Measurements from ENCODE around the gene ZDHHC16.

Gene ZDHHC16

DNA sequence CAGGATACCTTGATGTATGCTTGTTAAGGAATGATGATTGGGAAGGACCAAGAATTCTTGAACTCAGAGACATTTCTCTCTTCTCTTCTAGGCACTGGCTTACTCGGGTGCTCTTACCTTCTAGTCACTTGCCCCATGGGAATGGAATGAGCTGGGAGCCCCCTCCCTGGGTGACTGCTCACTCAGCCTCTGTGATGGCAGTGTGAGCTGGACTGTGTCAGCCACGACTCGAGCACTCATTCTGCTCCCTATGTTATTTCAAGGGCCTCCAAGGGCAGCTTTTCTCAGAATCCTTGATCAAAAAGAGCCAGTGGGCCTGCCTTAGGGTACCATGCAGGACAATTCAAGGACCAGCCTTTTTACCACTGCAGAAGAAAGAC lies 10.7 kb downstream of the ZDHHC16 start:
- TF ChIP-seq, protein P1, sequence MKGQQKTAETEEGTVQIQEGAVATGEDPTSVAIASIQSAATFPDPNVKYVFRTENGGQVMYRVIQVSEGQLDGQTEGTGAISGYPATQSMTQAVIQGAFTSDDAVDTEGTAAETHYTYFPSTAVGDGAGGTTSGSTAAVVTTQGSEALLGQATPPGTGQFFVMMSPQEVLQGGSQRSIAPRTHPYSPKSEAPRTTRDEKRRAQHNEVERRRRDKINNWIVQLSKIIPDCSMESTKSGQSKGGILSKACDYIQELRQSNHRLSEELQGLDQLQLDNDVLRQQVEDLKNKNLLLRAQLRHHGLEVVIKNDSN (IDR thresholded peaks at IDR 0.05) = no peak
- TF ChIP-seq ZBTB7A (IDR thresholded peaks at IDR 0.05; ENCODE audit: low read depth) (no peak), EGR1 (IDR thresholded peaks at IDR 0.05) (no peak), EP300 (IDR thresholded peaks at IDR 0.05; ENCODE audit: borderline replicate concordance) (no peak), FOXM1 (IDR thresholded peaks at IDR 0.05; ENCODE audit: borderline replicate concordance, low read depth) (no peak)

DNA sequence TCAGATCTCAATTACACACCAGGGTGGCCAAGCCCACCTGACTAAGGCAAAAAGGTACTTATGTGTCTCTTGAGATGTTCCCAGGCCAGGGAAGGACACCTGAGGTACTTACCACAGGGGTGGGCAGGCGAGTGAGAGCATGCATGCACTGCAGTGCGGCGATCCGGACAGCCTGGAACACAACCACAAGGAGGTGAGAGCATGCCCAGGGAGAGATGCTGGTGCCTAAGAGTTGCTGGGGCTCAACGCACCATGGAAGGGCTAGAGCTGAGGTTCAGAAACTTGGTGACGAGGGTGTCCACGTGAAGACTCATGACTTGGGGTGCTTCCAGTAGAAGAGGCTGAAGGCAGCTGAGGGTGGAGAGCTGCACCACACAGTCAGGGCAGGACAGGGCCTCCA lies 13.1 kb downstream of the ZDHHC16 start:
- no peak for TF ChIP-seq CEBPB (IDR thresholded peaks at IDR 0.05)
- TF ChIP-seq EP300 (IDR thresholded peaks at IDR 0.05; ENCODE audit: borderline replicate concordance) = no peak
- no peak for TF ChIP-seq TEAD4 (IDR thresholded peaks at IDR 0.05)
- no peak for TF ChIP-seq YY1 (IDR thresholded peaks at IDR 0.05; ENCODE audit: low read depth)
- no peak for TF ChIP-seq EGR1 (IDR thresholded peaks at IDR 0.05)

DNA sequence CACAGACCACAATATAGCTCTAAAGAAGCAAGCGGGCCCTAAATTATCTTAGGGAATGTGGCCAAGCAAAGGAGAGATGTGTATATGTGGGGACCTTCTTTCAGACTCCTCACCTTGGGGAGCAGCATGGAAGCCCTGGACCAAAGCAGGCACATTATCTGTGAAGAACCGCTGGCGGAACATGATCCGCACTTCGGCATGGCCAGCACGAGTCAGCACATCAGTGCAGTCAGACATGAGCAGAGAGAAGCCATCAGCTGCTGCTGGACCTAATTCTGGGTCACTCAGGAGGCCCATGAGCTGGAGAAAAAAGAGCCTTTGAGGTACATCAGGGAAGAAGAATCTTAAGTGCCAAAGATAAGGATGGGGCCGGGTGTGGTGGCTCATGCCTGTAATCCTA lies 14.0 kb downstream of the ZDHHC16 start:
- no peak for TF ChIP-seq ZBTB7A (IDR thresholded peaks at IDR 0.05; ENCODE audit: low read depth)
- TF ChIP-seq, protein P1 (IDR thresholded peaks at IDR 0.05) = no peak
- TF ChIP-seq TCF12 (IDR thresholded peaks at IDR 0.05; ENCODE audit: low read depth) = no peak
- TF ChIP-seq, protein P2, sequence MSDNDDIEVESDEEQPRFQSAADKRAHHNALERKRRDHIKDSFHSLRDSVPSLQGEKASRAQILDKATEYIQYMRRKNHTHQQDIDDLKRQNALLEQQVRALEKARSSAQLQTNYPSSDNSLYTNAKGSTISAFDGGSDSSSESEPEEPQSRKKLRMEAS (IDR thresholded peaks at IDR 0.05) = no peak
- no peak for TF ChIP-seq RAD21 (IDR thresholded peaks at IDR 0.05; ENCODE audit: low read depth)
- no peak for TF ChIP-seq CREB1 (IDR thresholded peaks at IDR 0.05; ENCODE audit: low read depth)
- no peak for TF ChIP-seq TAF1 (IDR thresholded peaks at IDR 0.05; ENCODE audit: low read depth)
- TF ChIP-seq NFIC (IDR thresholded peaks at IDR 0.05) = no peak
- TF ChIP-seq YY1 (IDR thresholded peaks at IDR 0.05; ENCODE audit: low read depth) = no peak
- no peak for TF ChIP-seq TEAD4 (IDR thresholded peaks at IDR 0.05)
- TF ChIP-seq EP300 (IDR thresholded peaks at IDR 0.05; ENCODE audit: borderline replicate concordance) = no peak
- no peak for TF ChIP-seq EGR1 (IDR thresholded peaks at IDR 0.05)
- TF ChIP-seq CEBPB (IDR thresholded peaks at IDR 0.05) = no peak
- TF ChIP-seq, protein P3, sequence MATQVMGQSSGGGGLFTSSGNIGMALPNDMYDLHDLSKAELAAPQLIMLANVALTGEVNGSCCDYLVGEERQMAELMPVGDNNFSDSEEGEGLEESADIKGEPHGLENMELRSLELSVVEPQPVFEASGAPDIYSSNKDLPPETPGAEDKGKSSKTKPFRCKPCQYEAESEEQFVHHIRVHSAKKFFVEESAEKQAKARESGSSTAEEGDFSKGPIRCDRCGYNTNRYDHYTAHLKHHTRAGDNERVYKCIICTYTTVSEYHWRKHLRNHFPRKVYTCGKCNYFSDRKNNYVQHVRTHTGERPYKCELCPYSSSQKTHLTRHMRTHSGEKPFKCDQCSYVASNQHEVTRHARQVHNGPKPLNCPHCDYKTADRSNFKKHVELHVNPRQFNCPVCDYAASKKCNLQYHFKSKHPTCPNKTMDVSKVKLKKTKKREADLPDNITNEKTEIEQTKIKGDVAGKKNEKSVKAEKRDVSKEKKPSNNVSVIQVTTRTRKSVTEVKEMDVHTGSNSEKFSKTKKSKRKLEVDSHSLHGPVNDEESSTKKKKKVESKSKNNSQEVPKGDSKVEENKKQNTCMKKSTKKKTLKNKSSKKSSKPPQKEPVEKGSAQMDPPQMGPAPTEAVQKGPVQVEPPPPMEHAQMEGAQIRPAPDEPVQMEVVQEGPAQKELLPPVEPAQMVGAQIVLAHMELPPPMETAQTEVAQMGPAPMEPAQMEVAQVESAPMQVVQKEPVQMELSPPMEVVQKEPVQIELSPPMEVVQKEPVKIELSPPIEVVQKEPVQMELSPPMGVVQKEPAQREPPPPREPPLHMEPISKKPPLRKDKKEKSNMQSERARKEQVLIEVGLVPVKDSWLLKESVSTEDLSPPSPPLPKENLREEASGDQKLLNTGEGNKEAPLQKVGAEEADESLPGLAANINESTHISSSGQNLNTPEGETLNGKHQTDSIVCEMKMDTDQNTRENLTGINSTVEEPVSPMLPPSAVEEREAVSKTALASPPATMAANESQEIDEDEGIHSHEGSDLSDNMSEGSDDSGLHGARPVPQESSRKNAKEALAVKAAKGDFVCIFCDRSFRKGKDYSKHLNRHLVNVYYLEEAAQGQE (IDR thresholded peaks at IDR 0.05; ENCODE audit: low read depth) = no peak
- no peak for TF ChIP-seq FOXM1 (IDR thresholded peaks at IDR 0.05; ENCODE audit: borderline replicate concordance, low read depth)

DNA sequence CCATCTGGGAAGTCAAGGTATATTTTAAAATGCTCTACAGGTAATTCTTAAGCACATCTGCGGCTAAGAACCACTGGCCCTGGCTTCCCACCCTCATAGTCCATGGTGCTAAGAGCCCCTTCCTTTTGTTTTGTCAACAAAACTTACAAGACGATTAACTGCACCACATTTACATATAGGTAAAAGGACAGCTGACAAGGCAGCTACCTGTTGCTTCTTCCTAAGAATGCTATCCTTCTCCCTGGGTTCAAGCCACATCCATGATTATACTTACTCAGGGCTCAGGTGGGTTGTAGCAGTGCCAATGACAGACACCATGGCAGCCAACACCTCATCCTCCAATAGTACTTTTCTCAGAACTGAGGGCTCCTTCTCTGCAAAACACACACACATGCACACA lies 16.3 kb downstream of the ZDHHC16 start:
- TF ChIP-seq ZBTB7A (IDR thresholded peaks at IDR 0.05; ENCODE audit: low read depth) (no peak), TCF12 (IDR thresholded peaks at IDR 0.05; ENCODE audit: low read depth) (no peak), TAF1 (IDR thresholded peaks at IDR 0.05; ENCODE audit: low read depth) (no peak), TEAD4 (IDR thresholded peaks at IDR 0.05) (no peak), FOXM1 (IDR thresholded peaks at IDR 0.05; ENCODE audit: borderline replicate concordance, low read depth) (no peak), EP300 (IDR thresholded peaks at IDR 0.05; ENCODE audit: borderline replicate concordance) (no peak), EGR1 (IDR thresholded peaks at IDR 0.05) (no peak), YY1 (IDR thresholded peaks at IDR 0.05; ENCODE audit: low read depth) (no peak), CREB1 (IDR thresholded peaks at IDR 0.05; ENCODE audit: low read depth) (no peak), CEBPB (IDR thresholded peaks at IDR 0.05) (no peak), RAD21 (IDR thresholded peaks at IDR 0.05; ENCODE audit: low read depth) (no peak), NFIC (IDR thresholded peaks at IDR 0.05) (no peak)
- TF ChIP-seq, protein P2 (IDR thresholded peaks at IDR 0.05) = no peak
- TF ChIP-seq, protein P3 (IDR thresholded peaks at IDR 0.05; ENCODE audit: low read depth) = no peak
- TF ChIP-seq, protein P1 (IDR thresholded peaks at IDR 0.05) = no peak

DNA sequence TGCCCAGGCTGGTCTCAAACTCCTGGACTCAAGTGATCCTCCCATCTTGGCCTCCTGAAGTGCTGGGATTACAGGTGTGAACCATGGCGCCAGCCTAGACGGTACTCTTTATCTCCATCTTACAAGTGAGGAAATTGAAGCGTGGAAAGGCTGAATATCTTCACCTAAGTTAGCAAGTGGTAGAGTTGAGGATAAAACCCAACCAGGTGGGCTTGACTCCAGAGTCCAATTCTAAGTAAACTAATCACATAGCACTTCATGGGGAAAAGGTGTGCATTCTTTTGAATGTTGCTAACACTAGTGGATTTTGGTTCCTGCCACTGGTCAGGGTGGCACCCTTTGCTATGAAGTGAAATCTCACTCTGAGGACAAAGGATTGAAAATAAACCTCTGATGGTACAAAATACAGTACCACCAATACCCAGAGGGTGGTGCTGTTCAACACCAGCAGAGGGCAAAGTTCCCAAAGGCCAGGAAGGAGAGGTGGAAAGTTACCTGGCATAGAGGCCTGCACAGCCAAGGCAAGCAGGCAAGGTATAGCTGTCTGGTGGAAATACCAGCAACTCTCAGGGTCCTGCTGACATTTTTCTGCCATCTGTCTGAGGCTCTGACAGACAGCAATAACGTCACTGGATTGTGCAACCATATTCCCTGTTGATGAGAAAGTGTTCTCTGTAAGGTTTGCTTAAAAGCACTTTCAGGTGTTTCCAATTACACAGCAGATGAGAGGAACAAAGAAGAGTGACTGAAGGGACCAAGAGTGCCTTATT lies 17.6 kb downstream of the ZDHHC16 start:
- peak; percentile 95 for TF ChIP-seq RAD21 (IDR thresholded peaks at IDR 0.05; ENCODE audit: low read depth)
- TF ChIP-seq NFIC (IDR thresholded peaks at IDR 0.05) = no peak
- peak; percentile 78 for TF ChIP-seq CEBPB (IDR thresholded peaks at IDR 0.05)

DNA sequence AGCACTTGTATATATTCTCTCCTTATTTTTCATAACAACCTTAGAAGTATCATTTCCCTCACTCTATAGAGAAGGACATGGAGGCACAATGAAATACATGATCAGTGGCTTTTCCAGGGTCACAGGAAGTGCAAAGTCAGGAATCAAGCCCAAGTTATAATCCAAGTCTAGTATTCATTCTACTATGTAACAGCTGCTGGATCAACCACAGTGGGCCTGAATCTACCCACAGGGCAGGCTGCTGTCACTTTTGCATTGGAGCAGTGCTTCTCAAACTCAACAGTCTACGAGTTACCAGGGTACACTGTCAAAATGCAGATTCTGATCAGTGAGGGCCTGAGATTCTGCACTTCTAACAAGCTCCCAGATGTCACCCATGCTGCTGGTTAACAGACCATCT lies 18.3 kb downstream of the ZDHHC16 start:
- TF ChIP-seq TCF12 (IDR thresholded peaks at IDR 0.05; ENCODE audit: low read depth) = no peak
- TF ChIP-seq RAD21 (IDR thresholded peaks at IDR 0.05; ENCODE audit: low read depth) = no peak
- TF ChIP-seq, protein P2 (IDR thresholded peaks at IDR 0.05) = no peak
- no peak for TF ChIP-seq NFIC (IDR thresholded peaks at IDR 0.05)
- no peak for TF ChIP-seq FOXM1 (IDR thresholded peaks at IDR 0.05; ENCODE audit: borderline replicate concordance, low read depth)
- TF ChIP-seq EGR1 (IDR thresholded peaks at IDR 0.05) = no peak

All from Ishikawa (cell line).